Heart right ventricle (tissue), 16 donors: Measurements from ENCODE around the gene WDR45B. TPM values are rescaled to one million over a fixed set of nuclear protein-coding genes. Genes with fewer than 3 reads are reported as not detected.
A peak's percentile ranks its signal among the peaks of the same experiment; 100 is the strongest.

ENCODE experiments used
- ATAC-seq, 8 donors: fragments of 200-7000 bp; cut with Tn5 transposase; one replicate each; pipeline ENCODE4 v1.9.1; 2020; ENCODE audit warnings: mild to moderate bottlenecking in 8 of 8, moderate library complexity in 8 of 8, moderate number of reproducible peaks in 1 of 8
- DNase-seq, 2 donors: peaks; one replicate each; pipeline ENCODE4 v3.0.0-alpha.2; 2020
- H3K27ac ChIP-seq, 10 donors: fragments of 200-600 bp; sonication (generic) in 2 of 10; one replicate each; pipeline versions ENCODE4 v1.5.0 to v1.8.0; 2020 to 2022; ENCODE audit warnings: mild to moderate bottlenecking in 3 of 10
- H3K27me3 ChIP-seq, 7 donors: fragments of 200-600 bp; one replicate each; pipeline ENCODE4 v1.8.0; 2021 to 2022; ENCODE audit warnings: mild to moderate bottlenecking in 2 of 7
- H3K36me3 ChIP-seq, 9 donors: fragments of 200-600 bp; sonication (generic) in 1 of 9; one replicate each; pipeline versions ENCODE4 v1.5.0 to v1.8.0; 2020 to 2022; ENCODE audit warnings: mild to moderate bottlenecking in 2 of 9
- H3K4me1 ChIP-seq, 9 donors: fragments of 200-600 bp; sonication (generic) in 1 of 9; one replicate each; pipeline versions ENCODE4 v1.5.0 to v1.8.0; 2020 to 2022; ENCODE audit warnings: mild to moderate bottlenecking in 4 of 9
- H3K4me3 ChIP-seq, 10 donors: fragments of 200-600 bp; sonication (generic) in 2 of 10; one replicate each; pipeline versions ENCODE4 v1.5.0 to v1.8.0; 2020 to 2022; ENCODE audit warnings: mild to moderate bottlenecking in 7 of 10, moderate library complexity in 2 of 10
- H3K9me3 ChIP-seq, 11 donors: fragments of 200-600 bp in 10 of 11; sonication (generic) in 2 of 11; one replicate each; pipeline versions ENCODE4 v1.5.0 to v1.8.0; 2013 to 2022; ENCODE audit warnings: mild to moderate bottlenecking in 2 of 11, control low read depth in 1 of 11, moderate library complexity in 1 of 11
- WGBS, 2 donors: extraction: QIAGEN DNeasy Blood & Tissue Kit; methylation state at CpG; one replicate each; pipeline ENCODE4 v1.1.7; 2013; ENCODE audit warnings: inconsistent platforms in 1 of 2; 5-methylcytosine and 5-hydroxymethylcytosine counted together
- intact Hi-C, 10 donors: fragments of 100-400 bp; cut with DNase I; formaldehyde crosslinking; loops; one replicate each; pipeline versions ENCODE4 v1.11.1 to v1.14.2; 2022
- polyA plus RNA-seq, 2 donors: library from polyadenylated mRNA; stranded (reverse); fragments of 200-250 nt; gene quantifications; one replicate each; pipeline ENCODE4 v1.2.3, GENCODE V29; 2013
- total RNA-seq, 10 donors: library from RNA; stranded (reverse); fragmentation: NEBNext Ultra II Directional in 3 of 10; extraction: Animal tissue kit (Norgen Biotek cat#: 25700) in 3 of 10; gene quantifications; one replicate each; pipeline versions ENCODE4 v1.2.1 to v1.2.4, GENCODE V29; 2021 to 2023
- TF ChIP-seq, protein P1 (sequence below), 9 donors: fragments of 200-600 bp; sonication (generic) in 2 of 9; IDR thresholded peaks; one replicate each; pipeline versions ENCODE4 v1.5.0 to v1.8.0; 2021 to 2022; ENCODE audit warnings: antibody characterized with exemption in 9 of 9, mild to moderate bottlenecking in 5 of 9, moderate library complexity in 1 of 9
- donor health status: Arrhythmogenic right ventricular cardiomyopathy.
- donor health status: ischemic (EF 13 %, LVEDD 7.1; RV severe dilation, severe dysfunction).
- donor health status: healthy with polysubstance abuse.
- donor health status: DM: no; HTN: yes; CAD: no.
- donor health status: DM: no; HTN: no; CAD: no.
- donor health status: ischemic (EF 25% LVEDD 6.9; RV normal size, moderate dysfunction).
- donor health status: ischemic (EF 25% LVEDD 5.7; RV mildly dilated, moderate dysfunction).
- donor health status: healthy.
- donor health status: DM: yes; HTN: yes; CAD: no.
- donor health status: Ischemic cardiomyopathy.
- donor health status: ischemic (EF 35%, LVEDD 5.7; RV mildly dilated, moderate dysfunction).
- donor health status: nonischemic (EF 11% LVEDD 7.7; RV severe dilation, severe dysfunction).
- donor health status: DM: yes; HTN: yes; CAD: no.
- donor health status: PGD.
- donor health status: ischemic (EF 29% LVEDD 5.4; RV normal size, mild dysfunction).
- donor health status: nonischemic (EF 23%, LVEDD 6.1; RV moderate dilation, normal function).

Gene WDR45B
- total and polyA plus RNA-seq, 12 donors = 23.3 to 45.5 (median 39.7) TPM

DNA sequence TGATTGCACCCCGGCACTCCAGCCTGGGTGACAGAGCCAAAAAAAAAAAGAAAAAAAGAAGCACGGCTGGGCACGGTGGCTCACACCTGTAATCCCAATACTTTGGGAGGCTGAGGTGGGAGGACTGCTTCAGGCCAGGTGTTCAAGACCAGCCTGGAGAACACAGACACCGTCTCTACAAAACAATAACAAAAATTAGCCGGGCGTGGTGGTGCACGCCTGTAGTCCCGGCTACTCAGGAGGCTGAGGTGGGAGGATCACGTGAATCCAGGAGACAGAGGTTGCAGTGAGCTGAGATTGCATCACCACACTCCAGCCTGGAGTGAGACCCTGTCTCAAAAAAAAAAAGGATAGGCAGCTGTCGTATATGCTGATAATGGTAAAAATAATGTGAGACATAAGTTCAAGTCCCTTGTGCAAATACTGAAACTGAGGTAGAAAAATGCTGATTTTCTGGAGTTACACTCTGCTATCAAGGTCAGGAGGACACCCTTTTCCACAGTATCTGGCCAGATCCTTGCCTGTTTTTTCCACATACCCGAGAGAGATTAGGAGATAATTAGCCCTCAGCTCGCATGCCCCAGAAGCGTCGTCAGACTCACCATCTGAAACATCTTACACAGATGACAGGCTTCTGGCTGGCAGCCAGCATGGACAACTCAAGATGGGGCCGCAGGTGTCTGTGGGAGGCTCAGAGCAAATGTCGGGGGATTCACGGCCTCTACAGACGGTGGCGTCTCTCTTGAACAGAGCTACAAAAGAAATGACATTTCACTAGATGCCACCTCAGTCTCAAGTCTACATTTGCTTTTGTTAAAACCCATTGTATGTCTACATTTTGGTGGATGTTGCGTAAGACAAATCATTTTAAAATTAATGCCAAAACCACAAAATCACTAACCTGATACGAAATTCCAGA lies 36.8 kb downstream of the WDR45B start:
- ATAC-seq (no peak), DNase-seq (no peak)
- H3K36me3 ChIP-seq = peaks cover 0 to 68% (median 23%) of the 10 kb centered on the region in 9 donors
- H3K27ac ChIP-seq = peak overlapping the region in 1 of 10 donors; percentile 13
- peaks cover 0 to 24% (median 8%) of the 10 kb centered on the region in 9 donors for H3K4me1 ChIP-seq
- WGBS, 2 donors = 68 to 71% methylated on average over 21 of the region's 21 CpGs
- H3K27me3 ChIP-seq = no peaks in the 10 kb centered on the region
- intact Hi-C loops = no loop called here
- TF ChIP-seq, protein P1, sequence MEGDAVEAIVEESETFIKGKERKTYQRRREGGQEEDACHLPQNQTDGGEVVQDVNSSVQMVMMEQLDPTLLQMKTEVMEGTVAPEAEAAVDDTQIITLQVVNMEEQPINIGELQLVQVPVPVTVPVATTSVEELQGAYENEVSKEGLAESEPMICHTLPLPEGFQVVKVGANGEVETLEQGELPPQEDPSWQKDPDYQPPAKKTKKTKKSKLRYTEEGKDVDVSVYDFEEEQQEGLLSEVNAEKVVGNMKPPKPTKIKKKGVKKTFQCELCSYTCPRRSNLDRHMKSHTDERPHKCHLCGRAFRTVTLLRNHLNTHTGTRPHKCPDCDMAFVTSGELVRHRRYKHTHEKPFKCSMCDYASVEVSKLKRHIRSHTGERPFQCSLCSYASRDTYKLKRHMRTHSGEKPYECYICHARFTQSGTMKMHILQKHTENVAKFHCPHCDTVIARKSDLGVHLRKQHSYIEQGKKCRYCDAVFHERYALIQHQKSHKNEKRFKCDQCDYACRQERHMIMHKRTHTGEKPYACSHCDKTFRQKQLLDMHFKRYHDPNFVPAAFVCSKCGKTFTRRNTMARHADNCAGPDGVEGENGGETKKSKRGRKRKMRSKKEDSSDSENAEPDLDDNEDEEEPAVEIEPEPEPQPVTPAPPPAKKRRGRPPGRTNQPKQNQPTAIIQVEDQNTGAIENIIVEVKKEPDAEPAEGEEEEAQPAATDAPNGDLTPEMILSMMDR (IDR thresholded peaks at IDR 0.05) = no peak
- H3K9me3 ChIP-seq = no peaks in the 10 kb centered on the region
- H3K4me3 ChIP-seq = no peak overlapping the region

GRCh38 chr17:82609655-82610054 lies 38.6 kb downstream of the WDR45B start:
- TF ChIP-seq, protein P1 (IDR thresholded peaks at IDR 0.05) = no peak
- H3K27me3 ChIP-seq = no peaks in the 10 kb centered on the region
- H3K36me3 ChIP-seq = peaks cover 0 to 68% (median 7%) of the 10 kb centered on the region in 9 donors
- intact Hi-C loops = no loop called here
- H3K4me3 ChIP-seq = no peak overlapping the region
- no peaks in the 10 kb centered on the region for H3K9me3 ChIP-seq
- DNase-seq (no peak), ATAC-seq (no peak)
- 93 to 96% methylated on average over 4 of the region's 4 CpGs for WGBS, 2 donors
- peaks cover 0 to 24% (median 8%) of the 10 kb centered on the region in 9 donors for H3K4me1 ChIP-seq
- peak overlapping the region in 2 of 10 donors; percentile 25 to 26 for H3K27ac ChIP-seq

DNA sequence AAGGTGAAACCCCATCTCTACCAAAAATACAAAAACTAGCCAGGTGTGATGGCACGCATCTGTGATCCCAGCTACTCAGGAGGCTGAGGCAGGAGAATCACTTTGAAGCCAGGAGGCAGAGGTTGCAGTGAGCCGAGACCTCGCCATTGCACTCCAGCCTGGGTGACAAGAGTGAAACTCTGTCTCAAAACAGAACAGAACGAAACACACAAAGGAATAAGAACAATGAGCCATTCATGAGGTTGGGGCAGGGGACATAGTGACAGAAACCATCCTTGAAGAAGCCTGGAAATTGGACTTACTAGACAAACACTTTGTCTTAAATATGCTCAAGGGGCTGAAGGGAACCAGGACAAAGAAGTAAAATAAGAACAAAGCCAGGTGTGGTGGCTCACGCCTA lies 39.4 kb downstream of the WDR45B start:
- WGBS, 2 donors = 75 to 84% methylated on average over 5 of the region's 5 CpGs
- H3K27ac ChIP-seq = peak overlapping the region in 1 of 10 donors; percentile 26
- no peaks in the 10 kb centered on the region for H3K9me3 ChIP-seq
- intact Hi-C loops = no loop called here
- no peaks in the 10 kb centered on the region for H3K27me3 ChIP-seq
- peaks cover 0 to 68% (median 7%) of the 10 kb centered on the region in 9 donors for H3K36me3 ChIP-seq
- TF ChIP-seq, protein P1 (IDR thresholded peaks at IDR 0.05) = no peak
- no peak overlapping the region for H3K4me3 ChIP-seq
- no peak for DNase-seq
- peaks cover 0 to 32% (median 16%) of the 10 kb centered on the region in 9 donors for H3K4me1 ChIP-seq
- no peak for ATAC-seq

DNA sequence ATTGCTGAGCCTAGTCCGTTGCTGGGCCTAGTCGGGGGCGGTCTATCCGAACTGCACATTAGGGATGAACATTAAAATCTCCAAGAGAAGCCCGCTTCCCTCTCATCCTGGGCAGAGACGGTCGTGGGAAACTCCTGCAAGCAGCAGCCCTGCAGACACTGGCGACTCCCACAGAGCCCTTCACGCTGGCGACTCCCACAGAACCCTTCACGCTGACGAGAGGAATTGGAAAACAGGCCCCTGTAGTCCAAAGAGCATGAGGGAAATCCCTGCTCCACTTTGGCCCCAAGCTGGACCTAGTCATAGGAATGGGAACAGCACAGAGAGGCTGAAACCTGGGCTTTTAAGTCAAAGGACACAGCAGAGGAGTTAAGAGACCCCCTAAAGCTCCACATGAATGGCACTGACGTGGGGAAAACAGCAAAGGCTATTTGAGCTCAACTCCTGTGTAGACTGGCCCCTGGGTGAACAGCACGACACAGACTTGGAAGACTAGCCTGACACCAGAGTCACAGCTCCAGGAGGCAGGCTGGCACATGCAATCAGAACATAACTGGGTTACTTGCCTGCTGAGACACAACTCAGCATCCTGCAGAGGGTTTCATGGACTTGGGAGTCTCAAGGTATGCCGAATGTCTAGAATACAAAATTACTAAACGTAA lies 42.2 kb downstream of the WDR45B start:
- intact Hi-C loops = no loop called here
- Histone ChIP-seq H3K36me3 (peaks cover 0 to 82% (median 28%) of the 10 kb centered on the region in 9 donors), H3K27me3 (no peaks in the 10 kb centered on the region), H3K9me3 (no peaks in the 10 kb centered on the region), H3K4me3 (no peak overlapping the region), H3K4me1 (peaks cover 0 to 35% (median 21%) of the 10 kb centered on the region in 9 donors), H3K27ac (no peak overlapping the region)
- no peak for DNase-seq
- no peak for ATAC-seq
- WGBS, 2 donors = 85 to 86% methylated on average over 16 of the region's 16 CpGs
- TF ChIP-seq, protein P1 (IDR thresholded peaks at IDR 0.05) = no peak
